ENCODE data around the gene EDA2R.

DNA sequence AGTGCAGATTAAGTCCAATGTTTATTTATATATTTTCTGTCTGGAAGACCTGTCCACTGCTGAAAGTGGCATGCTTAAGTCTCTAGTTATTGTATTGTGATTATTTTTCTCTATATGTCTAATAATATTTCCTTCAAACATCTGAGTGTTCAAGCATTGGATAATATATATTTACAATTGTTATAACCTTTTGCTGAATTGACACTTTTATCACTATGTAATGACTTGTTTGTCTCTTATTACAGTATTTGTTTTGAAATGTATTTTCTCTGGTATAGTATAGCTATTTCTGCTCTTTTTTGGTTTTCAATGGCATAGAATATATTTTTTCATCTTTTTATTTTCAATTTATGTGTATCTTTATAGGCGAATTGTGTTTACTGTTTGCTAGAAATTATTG is 59.7 kb downstream of the EDA2R start:
- no peak for TF ChIP-seq POLR2A (IDR thresholded peaks at IDR 0.05)
- TF ChIP-seq, protein P1, sequence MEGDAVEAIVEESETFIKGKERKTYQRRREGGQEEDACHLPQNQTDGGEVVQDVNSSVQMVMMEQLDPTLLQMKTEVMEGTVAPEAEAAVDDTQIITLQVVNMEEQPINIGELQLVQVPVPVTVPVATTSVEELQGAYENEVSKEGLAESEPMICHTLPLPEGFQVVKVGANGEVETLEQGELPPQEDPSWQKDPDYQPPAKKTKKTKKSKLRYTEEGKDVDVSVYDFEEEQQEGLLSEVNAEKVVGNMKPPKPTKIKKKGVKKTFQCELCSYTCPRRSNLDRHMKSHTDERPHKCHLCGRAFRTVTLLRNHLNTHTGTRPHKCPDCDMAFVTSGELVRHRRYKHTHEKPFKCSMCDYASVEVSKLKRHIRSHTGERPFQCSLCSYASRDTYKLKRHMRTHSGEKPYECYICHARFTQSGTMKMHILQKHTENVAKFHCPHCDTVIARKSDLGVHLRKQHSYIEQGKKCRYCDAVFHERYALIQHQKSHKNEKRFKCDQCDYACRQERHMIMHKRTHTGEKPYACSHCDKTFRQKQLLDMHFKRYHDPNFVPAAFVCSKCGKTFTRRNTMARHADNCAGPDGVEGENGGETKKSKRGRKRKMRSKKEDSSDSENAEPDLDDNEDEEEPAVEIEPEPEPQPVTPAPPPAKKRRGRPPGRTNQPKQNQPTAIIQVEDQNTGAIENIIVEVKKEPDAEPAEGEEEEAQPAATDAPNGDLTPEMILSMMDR (IDR thresholded peaks at IDR 0.05) = no peak

Data from esophagus squamous epithelium (tissue), 4 donors.